Measurements from ENCODE around the gene MFRP. TPM values are rescaled to one million over a fixed set of nuclear protein-coding genes. Genes with fewer than 3 reads are reported as not detected.

Gene MFRP
- total RNA-seq, 1 donor from 2014 or later: not detected

GRCh38 chr11:119340335-119341221, 5.9 kb downstream of the MFRP start, which contains the start of gene C1QTNF5:
Gene C1QTNF5 (minus strand): TSS chr11:119340883. CDS start chr11:119340397, 486 bp downstream.
- no peak for TF ChIP-seq CTCF (conservative IDR thresholded peaks at IDR 0.05; ENCODE audit: low read depth, low read length)
- DNase-seq (ENCODE audit: low read depth): no peak
- peak within 1 kb of the TSS; percentile 57 for H3K4me3 ChIP-seq (ENCODE audit: low read depth, low read length)

- no peak for DNase-seq (ENCODE audit: low read depth)
- peak overlapping the region; percentile 57 for H3K4me3 ChIP-seq (ENCODE audit: low read depth, low read length)
- peak; percentile 82 for TF ChIP-seq CTCF (conservative IDR thresholded peaks at IDR 0.05; ENCODE audit: low read depth, low read length)
Observed at GRCh38 chr11:119339589-119340334, 6.7 kb downstream of the MFRP start.

GRCh38 chr11:119338965-119339588, 7.4 kb downstream of the MFRP start:
- DNase-seq (ENCODE audit: low read depth): no peak
- no peak for TF ChIP-seq CTCF (conservative IDR thresholded peaks at IDR 0.05; ENCODE audit: low read depth, low read length)
- no peak overlapping the region for H3K4me3 ChIP-seq (ENCODE audit: low read depth, low read length)

GRCh38 chr11:119338318-119338890, 8.1 kb downstream of the MFRP start:
- DNase-seq (ENCODE audit: low read depth): no peak
- no peak overlapping the region for H3K4me3 ChIP-seq (ENCODE audit: low read depth, low read length)
- peak; percentile 88 for TF ChIP-seq CTCF (conservative IDR thresholded peaks at IDR 0.05; ENCODE audit: low read depth, low read length)

- DNase-seq (ENCODE audit: low read depth): no peak
- H3K4me3 ChIP-seq (ENCODE audit: low read depth, low read length): no peak overlapping the region
- no peak for TF ChIP-seq CTCF (conservative IDR thresholded peaks at IDR 0.05; ENCODE audit: low read depth, low read length)
Observed at GRCh38 chr11:119337581-119338317, 8.8 kb downstream of the MFRP start.
